Mucosa of rectum (tissue), 2 donors: ENCODE data around the gene DCAF11.

Experiments
- H3K27ac ChIP-seq, 2 donors: one replicate each; pipeline ENCODE4 v1.7.0; 2013; ENCODE audit warnings: inconsistent platforms in 2 of 2, low read depth in 2 of 2, low read length in 2 of 2
- H3K27me3 ChIP-seq, 2 donors: one replicate each; pipeline ENCODE4 v1.7.0; 2013; ENCODE audit warnings: low read length in 2 of 2; ENCODE audit not compliant: control insufficient read depth in 2 of 2, insufficient read depth in 2 of 2
- H3K36me3 ChIP-seq, 2 donors: one replicate each; pipeline ENCODE4 v1.7.0; 2013; ENCODE audit warnings: low read length in 2 of 2; ENCODE audit not compliant: control insufficient read depth in 2 of 2, insufficient read depth in 2 of 2
- H3K4me1 ChIP-seq, 2 donors: one replicate each; pipeline ENCODE4 v1.7.0; 2013; ENCODE audit warnings: low read length in 2 of 2, mild to moderate bottlenecking in 1 of 2; ENCODE audit not compliant: control insufficient read depth in 2 of 2, insufficient read depth in 2 of 2
- H3K4me3 ChIP-seq, 2 donors: one replicate each; pipeline ENCODE4 v1.7.0; 2013; ENCODE audit warnings: low read length in 2 of 2
- H3K9ac ChIP-seq, 2 donors: one replicate each; pipeline ENCODE4 v1.7.0; 2013; ENCODE audit warnings: low read length in 2 of 2, low read depth in 1 of 2, mild to moderate bottlenecking in 1 of 2
- H3K9me3 ChIP-seq, 2 donors: one replicate each; pipeline ENCODE4 v1.7.0; 2013; ENCODE audit warnings: low read length in 2 of 2; ENCODE audit not compliant: control insufficient read depth in 2 of 2
- donor health status: healthy.
- donor health status: Normal muscosa, but diverticular disease.

Gene DCAF11

DNA sequence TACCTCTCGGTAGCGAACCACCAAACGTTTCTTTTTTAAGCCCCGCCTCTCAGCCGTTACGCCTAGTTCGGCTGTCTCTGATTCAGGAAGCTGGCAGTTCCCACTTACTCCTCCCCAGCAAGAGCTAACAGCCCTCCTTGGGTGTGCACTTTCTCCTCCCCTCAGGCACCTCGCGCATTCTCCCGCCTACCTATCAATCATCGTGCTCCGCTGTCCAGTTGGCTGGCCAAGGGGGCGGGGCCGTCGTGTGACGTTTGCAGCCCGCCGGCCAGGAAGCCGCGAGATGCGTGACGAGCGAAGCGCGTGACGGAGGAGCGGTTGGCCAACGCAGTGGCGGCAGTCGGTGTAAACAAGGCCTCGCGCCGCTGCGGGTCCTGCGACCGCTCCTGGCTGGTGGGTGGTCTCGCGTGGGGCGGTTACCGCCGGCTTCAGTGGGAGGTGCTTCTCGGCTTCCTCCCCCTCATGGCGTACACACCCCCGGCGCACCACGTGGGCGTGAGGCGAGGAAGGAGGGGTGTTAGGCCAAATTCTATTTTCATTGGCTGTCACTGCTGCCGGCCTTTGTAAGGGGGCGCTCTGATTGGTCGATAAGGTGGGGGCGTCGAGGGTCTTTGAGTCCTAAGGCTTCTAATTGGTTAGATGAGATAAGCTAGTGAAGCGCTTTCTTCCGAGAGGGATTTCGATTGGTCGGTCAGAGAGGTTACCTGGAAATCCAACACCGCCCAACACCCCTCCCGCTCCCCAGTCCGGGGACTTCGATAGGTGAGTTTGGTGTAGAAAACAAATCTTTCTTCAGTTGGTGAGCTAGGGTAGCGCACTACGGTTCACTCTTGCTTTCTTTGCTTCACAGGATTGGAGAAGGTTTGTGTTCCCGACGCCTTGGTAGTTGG is at the start of gene DCAF11, which contains the start of gene NRL:
DCAF11 (plus strand) TSS at position 246 of the 890 bp plus-strand sequence. CDS start 818 bp downstream, outside the sequence.
NRL (minus strand) TSS at position 418 of the 890 bp plus-strand sequence. CDS start 32,101 bp downstream, outside the sequence.
- Histone ChIP-seq H3K9ac (peak within 1 kb of the TSS; percentile 93 to 97), H3K27ac (peak within 1 kb of the TSS; percentile 99 to 100)

DNA sequence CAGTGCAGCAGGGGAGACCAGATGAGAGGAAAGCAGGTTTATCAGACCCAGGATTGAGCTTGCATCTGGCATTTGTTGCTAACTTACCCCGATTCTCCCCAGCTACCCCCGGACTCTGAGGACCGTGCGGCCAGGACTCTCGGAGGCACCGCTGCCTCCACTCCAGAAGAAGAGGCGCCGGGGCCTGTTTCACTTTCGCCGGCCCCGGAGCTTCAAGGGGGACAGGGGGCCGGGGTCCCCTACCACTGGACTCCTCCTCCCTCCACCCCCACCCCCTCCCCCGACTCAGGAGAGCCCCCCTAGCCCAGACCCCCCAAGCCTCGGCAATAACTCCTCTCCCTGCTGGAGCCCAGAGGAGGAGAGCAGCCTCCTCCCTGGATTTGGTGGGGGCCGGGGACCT is 49.7 kb upstream of the DCAF11 start:
- peaks cover 22 to 23% of the 10 kb centered on the region in 2 donors for H3K4me1 ChIP-seq
- H3K9me3 ChIP-seq, result no peaks in the 10 kb centered on the region
- no peak overlapping the region for H3K4me3 ChIP-seq
- no peak overlapping the region for H3K27ac ChIP-seq
- H3K36me3 ChIP-seq, result no peaks in the 10 kb centered on the region
- H3K27me3 ChIP-seq, result no peaks in the 10 kb centered on the region
- no peak overlapping the region for H3K9ac ChIP-seq

More for the DNA sequence above, at the start of gene DCAF11, which contains the start of gene NRL:
- no peaks in the 10 kb centered on the region for H3K9me3 ChIP-seq
- peaks cover 24 to 31% of the 10 kb centered on the region in 2 donors for H3K36me3 ChIP-seq
- no peaks in the 10 kb centered on the region for H3K27me3 ChIP-seq
- peaks cover 18 to 26% of the 10 kb centered on the region in 2 donors for H3K4me1 ChIP-seq
- peak within 1 kb of the TSS; percentile 78 to 95 for H3K4me3 ChIP-seq

DNA sequence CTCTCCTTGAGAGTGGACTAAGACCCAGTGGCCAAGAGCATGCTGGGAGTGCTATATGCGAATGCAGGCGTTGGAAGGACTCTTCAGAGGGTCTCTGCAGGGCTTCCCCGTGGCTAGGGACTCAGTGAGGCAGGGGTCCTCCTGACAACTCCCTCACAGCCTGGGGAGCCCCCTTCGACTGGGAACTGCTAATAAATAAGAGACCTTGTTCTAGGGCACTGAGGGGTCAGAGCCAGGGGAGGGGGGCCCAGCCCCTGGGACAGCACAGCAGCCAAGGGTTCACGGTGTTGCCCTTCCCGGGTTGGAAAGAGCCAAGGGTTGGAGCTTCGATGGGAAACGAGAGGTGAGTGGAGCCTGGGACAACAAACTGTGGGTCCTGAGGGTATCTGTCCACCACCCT is 49.2 kb upstream of the DCAF11 start:
- H3K9me3 ChIP-seq, result no peaks in the 10 kb centered on the region
- H3K4me1 ChIP-seq, result peaks cover 22 to 23% of the 10 kb centered on the region in 2 donors
- no peak overlapping the region for H3K27ac ChIP-seq
- H3K36me3 ChIP-seq, result no peaks in the 10 kb centered on the region
- H3K4me3 ChIP-seq, result no peak overlapping the region
- H3K27me3 ChIP-seq, result no peaks in the 10 kb centered on the region
- H3K9ac ChIP-seq, result no peak overlapping the region

DNA sequence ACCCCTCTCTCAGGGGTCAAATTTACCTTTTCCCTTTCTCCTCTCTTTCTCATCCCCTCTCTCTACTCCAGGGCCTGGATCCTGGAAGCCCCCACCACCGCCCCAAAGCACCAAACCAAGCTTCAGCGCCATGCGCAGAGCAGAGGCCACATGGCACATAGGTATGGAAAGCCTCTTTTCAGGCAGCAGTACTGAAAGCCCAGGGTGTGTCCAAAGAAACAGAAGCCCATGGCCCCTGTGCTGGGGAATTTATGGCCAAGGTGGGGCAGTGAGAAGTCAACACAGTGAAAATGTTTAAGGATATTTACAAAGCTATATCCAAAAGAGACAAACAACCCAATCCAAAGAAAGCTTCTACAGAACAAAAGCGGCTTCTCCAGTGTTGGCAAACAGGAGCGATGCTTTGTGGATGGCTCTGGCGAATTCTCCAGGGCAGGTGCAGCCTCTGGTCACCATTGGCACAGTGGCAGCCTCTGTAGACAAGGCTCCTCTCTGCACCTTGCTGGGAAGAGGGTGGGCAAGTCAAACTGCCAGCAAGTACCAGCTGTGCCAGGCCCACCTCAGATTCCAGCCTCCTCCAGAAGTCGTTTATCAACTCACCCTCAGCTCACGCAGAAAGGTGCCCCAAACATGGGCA is 48.0 kb upstream of the DCAF11 start:
- H3K27me3 ChIP-seq, result no peaks in the 10 kb centered on the region
- H3K9ac ChIP-seq, result peak overlapping the region in 1 of 2 donors; percentile 50
- peak overlapping the region; percentile 65 to 72 for H3K27ac ChIP-seq
- H3K4me1 ChIP-seq, result peaks cover 18 to 20% of the 10 kb centered on the region in 2 donors
- no peaks in the 10 kb centered on the region for H3K36me3 ChIP-seq
- H3K4me3 ChIP-seq, result peak overlapping the region in 1 of 2 donors; percentile 7
- no peaks in the 10 kb centered on the region for H3K9me3 ChIP-seq

DNA sequence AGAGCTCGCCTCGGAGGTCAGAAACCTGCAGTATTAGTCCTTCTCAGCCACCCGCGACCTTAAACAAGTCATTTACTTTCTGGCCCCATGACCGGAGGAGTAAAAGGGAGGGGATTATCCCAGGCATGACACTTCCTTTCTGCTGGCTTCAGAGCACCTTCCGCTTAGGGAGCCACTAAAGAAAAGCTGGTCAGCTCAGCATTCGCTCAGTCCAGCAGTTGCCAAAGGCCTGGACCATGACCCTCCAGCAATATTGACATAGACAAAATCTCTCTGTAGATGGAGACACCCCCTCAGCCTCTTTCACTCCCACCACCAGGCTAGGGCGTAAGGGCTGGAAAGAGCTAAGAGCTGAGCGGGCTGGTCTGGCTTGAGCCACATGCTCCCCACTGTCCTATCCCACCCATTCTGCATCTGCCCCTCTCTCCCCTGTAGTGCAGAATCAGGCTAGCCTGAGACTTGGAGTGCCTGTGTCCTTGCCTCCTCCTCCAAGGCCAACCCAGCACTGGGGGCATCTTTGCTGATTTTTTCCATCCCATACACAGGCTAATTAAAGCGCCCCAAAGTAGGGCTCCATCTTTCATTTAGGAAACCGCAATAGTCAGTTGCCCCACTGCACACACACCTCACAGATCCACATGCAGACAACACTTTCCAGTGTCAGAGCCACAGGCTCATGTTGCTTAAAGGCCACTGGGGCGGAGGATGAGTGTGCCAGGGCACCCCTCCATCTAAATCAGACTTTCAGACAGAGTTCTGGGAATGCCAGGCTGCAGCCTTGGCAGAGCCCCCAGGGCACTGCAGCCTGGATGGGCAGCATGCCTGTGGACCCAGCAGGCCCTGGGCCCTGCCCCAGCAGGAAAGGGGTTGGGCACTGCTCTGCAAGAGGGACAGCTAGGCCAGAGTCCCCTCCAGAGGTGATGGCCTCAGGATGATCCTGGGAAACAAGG is 47.2 kb upstream of the DCAF11 start:
- Histone ChIP-seq H3K9me3 (no peaks in the 10 kb centered on the region), H3K27me3 (no peaks in the 10 kb centered on the region), H3K4me3 (peak overlapping the region in 1 of 2 donors; percentile 7), H3K36me3 (no peaks in the 10 kb centered on the region), H3K9ac (peak overlapping the region in 1 of 2 donors; percentile 37), H3K4me1 (peaks cover 24 to 27% of the 10 kb centered on the region in 2 donors), H3K27ac (peak overlapping the region; percentile 65 to 72)

DNA sequence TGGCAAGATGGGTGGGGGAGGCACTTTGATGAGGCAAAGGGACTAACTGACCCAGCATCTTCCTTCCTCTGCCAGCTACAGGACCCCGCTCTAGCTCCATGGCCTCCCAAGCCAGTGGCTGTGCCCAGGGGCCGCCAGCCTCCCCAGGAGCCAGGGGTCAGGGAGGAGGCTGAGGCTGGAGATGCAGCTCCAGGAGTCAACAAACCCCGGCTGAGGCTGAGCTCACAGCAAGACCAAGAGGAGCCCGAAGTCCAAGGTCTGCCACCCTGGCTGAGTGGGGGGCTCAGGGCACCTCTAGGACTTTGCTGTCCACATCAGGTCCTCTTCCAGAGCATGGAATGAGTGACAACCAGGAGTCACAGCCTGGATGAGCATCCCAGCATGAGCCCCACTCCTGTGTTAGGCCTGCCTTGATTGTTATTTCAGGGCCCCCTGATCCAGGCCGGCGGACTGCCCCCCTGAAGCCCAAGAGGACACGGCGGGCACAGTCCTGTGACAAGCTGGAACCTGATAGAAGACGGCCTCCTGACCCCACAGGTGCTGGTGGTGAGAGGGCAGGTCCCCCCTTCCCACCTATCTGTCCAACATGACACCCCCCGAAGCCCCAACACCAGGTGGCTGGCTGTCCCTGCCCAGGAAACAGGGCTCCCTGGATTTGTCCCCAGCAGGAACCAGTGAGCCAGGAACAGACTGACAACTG is 45.7 kb upstream of the DCAF11 start:
- Histone ChIP-seq H3K9me3 (no peaks in the 10 kb centered on the region), H3K9ac (no peak overlapping the region), H3K36me3 (no peaks in the 10 kb centered on the region), H3K27me3 (no peaks in the 10 kb centered on the region), H3K4me1 (peaks cover 27 to 33% of the 10 kb centered on the region in 2 donors), H3K4me3 (no peak overlapping the region), H3K27ac (no peak overlapping the region)

DNA sequence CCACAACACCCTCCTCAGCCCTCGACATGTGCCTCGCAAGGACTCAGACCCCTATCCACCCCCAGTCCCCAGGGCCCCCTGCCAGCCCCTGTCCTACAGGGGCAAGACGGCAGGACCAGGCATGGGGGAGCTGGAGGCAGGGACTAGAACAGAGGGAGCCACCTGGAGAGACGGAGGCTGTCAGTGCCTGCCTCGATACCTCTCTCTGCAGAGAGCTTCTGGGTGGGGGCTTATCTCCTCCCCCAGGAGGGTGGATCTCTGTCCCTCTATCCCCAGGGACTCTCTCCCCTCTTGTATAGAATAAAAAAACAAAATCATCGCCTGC is 45.2 kb upstream of the DCAF11 start:
- no peaks in the 10 kb centered on the region for H3K27me3 ChIP-seq

DNA sequence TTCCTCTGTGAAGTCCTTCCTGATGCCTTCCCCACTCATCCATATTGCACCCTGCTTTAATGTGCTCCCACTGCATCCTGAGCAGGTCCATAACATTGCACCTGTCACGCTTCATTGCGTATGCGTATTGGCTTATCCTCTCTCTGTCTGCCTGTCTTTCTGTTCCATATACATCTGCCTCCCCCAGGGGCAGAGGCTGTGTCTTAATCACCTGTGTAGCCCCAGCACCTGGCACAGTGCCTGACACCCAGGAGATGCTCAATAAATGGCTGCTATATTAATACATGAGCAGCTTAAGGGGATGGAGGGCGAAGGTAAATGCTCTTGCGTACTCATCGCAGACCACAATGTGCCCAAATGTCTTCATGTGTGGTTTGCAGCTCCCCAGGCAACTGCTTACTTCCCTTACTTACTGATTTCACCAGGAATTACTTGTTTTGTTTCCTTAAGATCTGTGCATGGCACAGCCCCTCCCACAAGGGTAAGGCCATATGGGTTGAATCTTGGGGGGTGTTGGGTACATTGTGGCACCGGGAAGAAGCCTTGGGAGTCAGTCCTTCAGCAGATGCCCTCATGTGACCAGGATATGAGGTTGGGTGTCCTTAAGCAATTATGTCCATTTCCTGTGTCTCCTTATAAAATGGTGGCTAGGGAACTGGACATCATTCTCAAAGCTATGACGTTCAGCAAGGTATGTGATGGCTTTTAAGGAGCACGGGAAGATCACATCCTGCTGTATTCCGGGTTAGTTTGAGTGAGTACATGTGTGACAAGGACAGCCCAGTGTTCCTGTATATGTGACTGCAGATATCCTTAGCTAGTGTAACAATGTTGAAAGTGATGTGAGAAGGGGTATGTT is 44.1 kb upstream of the DCAF11 start:
- H3K27ac ChIP-seq, result no peak overlapping the region

More for the DNA sequence above, 45.2 kb upstream of the DCAF11 start:
- Histone ChIP-seq H3K4me3 (no peak overlapping the region), H3K9me3 (no peaks in the 10 kb centered on the region), H3K4me1 (peaks cover 27 to 33% of the 10 kb centered on the region in 2 donors), H3K9ac (no peak overlapping the region), H3K27ac (no peak overlapping the region), H3K36me3 (no peaks in the 10 kb centered on the region)

More for the DNA sequence above, 44.1 kb upstream of the DCAF11 start:
- Histone ChIP-seq H3K9me3 (no peaks in the 10 kb centered on the region), H3K9ac (no peak overlapping the region), H3K27me3 (no peaks in the 10 kb centered on the region), H3K4me1 (peaks cover 27 to 37% of the 10 kb centered on the region in 2 donors), H3K4me3 (no peak overlapping the region), H3K36me3 (no peaks in the 10 kb centered on the region)
